HepG2 (cell line): ENCODE data around the gene WDR5B.

Experiments
- ZBTB20 ChIP-seq: sonication (generic); formaldehyde crosslinking; IDR thresholded peaks from 2 replicates; pipeline ENCODE4 v1.8.1; 2023; ENCODE audit warnings: missing genetic modification reagents, low read depth, mild to moderate bottlenecking, borderline replicate concordance
- TF ChIP-seq, protein P1 (sequence below): sonication (generic); formaldehyde crosslinking; IDR thresholded peaks from 2 replicates; pipeline ENCODE4 v1.4.0; 2020; ENCODE audit warnings: missing genetic modification reagents, borderline replicate concordance

DNA sequence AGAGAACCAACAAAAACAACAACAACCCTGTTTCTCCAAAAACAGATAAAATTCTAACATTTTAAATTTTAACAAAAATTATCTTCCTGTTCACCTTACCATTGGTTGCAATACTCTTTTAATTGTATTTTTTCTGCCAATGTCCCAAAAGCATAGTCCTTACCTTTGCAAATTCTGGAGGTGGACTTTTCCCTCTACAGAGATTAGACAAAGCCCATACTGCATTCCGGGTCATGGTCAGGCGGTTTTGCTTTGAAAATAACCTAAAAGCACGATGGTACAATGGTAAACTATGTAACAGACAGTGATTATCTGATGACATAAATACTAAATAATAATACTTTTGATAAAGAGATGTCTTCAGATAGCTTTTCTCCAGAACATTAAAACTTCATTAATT lies 35.5 kb upstream of the WDR5B start:
- TF ChIP-seq ZBTB20 (CRISPR knock-in tag): no peak
- TF ChIP-seq, protein P1, sequence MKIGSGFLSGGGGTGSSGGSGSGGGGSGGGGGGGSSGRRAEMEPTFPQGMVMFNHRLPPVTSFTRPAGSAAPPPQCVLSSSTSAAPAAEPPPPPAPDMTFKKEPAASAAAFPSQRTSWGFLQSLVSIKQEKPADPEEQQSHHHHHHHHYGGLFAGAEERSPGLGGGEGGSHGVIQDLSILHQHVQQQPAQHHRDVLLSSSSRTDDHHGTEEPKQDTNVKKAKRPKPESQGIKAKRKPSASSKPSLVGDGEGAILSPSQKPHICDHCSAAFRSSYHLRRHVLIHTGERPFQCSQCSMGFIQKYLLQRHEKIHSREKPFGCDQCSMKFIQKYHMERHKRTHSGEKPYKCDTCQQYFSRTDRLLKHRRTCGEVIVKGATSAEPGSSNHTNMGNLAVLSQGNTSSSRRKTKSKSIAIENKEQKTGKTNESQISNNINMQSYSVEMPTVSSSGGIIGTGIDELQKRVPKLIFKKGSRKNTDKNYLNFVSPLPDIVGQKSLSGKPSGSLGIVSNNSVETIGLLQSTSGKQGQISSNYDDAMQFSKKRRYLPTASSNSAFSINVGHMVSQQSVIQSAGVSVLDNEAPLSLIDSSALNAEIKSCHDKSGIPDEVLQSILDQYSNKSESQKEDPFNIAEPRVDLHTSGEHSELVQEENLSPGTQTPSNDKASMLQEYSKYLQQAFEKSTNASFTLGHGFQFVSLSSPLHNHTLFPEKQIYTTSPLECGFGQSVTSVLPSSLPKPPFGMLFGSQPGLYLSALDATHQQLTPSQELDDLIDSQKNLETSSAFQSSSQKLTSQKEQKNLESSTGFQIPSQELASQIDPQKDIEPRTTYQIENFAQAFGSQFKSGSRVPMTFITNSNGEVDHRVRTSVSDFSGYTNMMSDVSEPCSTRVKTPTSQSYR (CRISPR knock-in tag): no peak
